Measurements from ENCODE around the gene FBN1.
A peak's percentile ranks its signal among the peaks of the same experiment; 100 is the strongest.

The FBN1 gene

GRCh38 chr15:48667701-48668100, 22.2 kb upstream of the FBN1 start:
- Mint-ChIP-seq H3K27ac (no peak overlapping the region), H3K36me3 (no peaks in the 10 kb centered on the region), H3K27me3 (no peaks in the 10 kb centered on the region), H3K9me3 (ENCODE audit: low read depth) (no peaks in the 10 kb centered on the region), H3K4me1 (ENCODE audit: low read depth) (no peaks in the 10 kb centered on the region), H3K4me3 (no peak overlapping the region)

DNA sequence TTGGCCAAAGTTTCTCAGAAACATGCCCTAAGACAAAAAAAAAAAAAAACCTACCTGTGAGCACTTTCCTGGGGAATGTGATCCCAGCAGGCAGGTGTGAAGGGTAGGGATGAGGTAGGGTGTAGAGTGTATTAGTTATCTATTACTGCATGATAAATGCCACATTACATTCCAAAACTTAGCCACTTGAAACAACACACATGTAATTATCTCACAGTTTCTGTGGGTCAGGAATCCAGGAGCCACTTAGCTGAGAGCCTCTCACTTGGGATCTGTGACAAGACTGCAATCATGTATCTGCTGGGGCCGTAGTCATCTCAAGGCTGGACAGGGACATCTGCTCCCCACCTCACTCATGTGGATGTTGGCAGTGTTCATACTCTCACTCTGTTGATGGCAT, 18.9 kb upstream of the FBN1 start:
- Mint-ChIP-seq H3K36me3 (no peaks in the 10 kb centered on the region), H3K4me3 (no peak overlapping the region), H3K27ac (no peak overlapping the region), H3K27me3 (no peaks in the 10 kb centered on the region), H3K4me1 (ENCODE audit: low read depth) (no peaks in the 10 kb centered on the region), H3K9me3 (ENCODE audit: low read depth) (no peaks in the 10 kb centered on the region)

- H3K27me3 Mint-ChIP-seq: peaks cover 4% of the 10 kb centered on the region
- H3K27ac Mint-ChIP-seq: no peak overlapping the region
- no peaks in the 10 kb centered on the region for H3K4me1 Mint-ChIP-seq (ENCODE audit: low read depth)
- H3K4me3 Mint-ChIP-seq: no peak overlapping the region
- no peaks in the 10 kb centered on the region for H3K36me3 Mint-ChIP-seq
- no peaks in the 10 kb centered on the region for H3K9me3 Mint-ChIP-seq (ENCODE audit: low read depth)
Measured at GRCh38 chr15:48657950-48658591, 12.6 kb upstream of the FBN1 start.

DNA sequence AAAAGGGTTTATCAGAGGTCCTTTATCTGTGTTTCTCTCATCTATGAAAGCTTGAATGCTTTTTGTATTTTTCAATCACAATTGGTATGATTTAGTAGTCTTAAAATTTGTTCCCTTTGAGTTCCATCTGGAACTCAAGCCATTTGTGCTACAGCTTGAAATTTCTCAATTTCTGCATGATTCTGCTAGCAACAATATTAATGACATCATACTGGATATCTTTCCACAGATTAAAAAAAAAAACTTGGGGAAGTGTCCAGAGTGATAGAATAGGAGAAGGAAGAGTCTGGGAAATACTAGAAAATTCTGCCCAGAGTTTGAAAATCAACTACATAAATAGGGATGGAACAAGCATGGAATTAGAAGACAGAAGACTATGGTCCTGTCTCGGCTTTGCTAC, 9.3 kb upstream of the FBN1 start:
- Mint-ChIP-seq H3K36me3 (no peaks in the 10 kb centered on the region), H3K4me1 (ENCODE audit: low read depth) (no peaks in the 10 kb centered on the region), H3K9me3 (ENCODE audit: low read depth) (no peaks in the 10 kb centered on the region), H3K4me3 (no peak overlapping the region), H3K27me3 (peaks cover 5% of the 10 kb centered on the region), H3K27ac (no peak overlapping the region)

DNA sequence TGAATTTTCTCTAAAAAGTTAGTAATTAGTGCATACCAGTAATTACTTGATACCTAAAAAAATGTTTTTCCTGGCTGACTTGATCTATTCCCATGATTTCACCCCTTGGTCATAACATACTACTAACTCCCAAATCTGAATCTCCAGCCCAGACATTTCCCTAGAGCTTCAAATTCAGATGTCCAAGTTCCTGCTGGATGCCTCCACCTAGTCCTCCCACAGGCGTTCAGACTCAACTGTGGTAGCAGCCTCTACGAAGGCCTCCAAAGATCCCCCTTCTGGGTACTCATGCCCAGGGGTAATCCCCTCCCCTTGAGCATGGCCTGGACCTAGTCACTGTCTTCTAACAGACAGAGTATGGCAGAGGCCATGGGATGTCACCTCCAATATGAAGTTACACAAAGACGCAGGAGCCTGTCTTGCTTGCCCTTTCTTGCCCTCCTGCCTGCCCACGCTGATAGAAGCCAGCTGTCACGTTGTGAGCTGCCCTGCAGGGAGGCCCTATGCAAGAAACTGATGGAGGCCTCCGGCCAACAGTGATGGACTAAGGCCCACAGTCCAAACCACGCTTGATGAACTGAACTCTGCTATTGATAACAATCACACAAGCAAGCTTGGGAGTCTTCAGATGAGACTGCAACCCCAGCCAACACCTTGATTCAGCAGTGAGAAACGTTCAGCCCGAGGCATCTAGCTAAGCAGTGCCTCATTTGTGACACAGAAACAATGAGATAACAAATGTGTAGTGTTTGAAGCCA, 8.6 kb upstream of the FBN1 start:
- Mint-ChIP-seq H3K27me3 (peaks cover 5% of the 10 kb centered on the region), H3K27ac (no peak overlapping the region), H3K4me3 (no peak overlapping the region), H3K4me1 (ENCODE audit: low read depth) (no peaks in the 10 kb centered on the region), H3K36me3 (no peaks in the 10 kb centered on the region), H3K9me3 (ENCODE audit: low read depth) (no peaks in the 10 kb centered on the region)

DNA sequence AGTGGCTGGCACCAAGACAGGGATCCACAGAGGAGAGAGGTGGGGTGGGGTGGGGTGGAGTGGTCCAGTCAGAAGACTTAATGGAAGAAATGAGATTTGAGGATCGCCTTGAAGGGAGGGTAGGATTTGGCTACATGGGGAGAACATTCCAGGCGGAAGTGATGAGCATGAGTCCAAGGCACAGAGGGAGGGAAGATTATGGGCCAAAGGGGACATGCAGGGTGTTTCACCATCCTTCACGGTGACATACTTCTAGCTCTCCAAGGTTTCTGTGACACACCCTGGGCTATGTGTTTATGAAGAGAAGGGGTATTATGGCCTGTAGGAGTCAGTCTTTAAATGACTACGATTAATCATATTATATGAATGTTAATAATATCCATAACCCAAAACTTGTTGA, 7.7 kb upstream of the FBN1 start:
- Mint-ChIP-seq H3K36me3 (no peaks in the 10 kb centered on the region), H3K4me3 (no peak overlapping the region), H3K4me1 (ENCODE audit: low read depth) (no peaks in the 10 kb centered on the region), H3K9me3 (ENCODE audit: low read depth) (no peaks in the 10 kb centered on the region), H3K27me3 (peaks cover 5% of the 10 kb centered on the region), H3K27ac (no peak overlapping the region)

GRCh38 chr15:48652510-48653076, 7.1 kb upstream of the FBN1 start:
- no peak overlapping the region for H3K27ac Mint-ChIP-seq
- H3K4me3 Mint-ChIP-seq: no peak overlapping the region
- no peaks in the 10 kb centered on the region for H3K36me3 Mint-ChIP-seq
- no peaks in the 10 kb centered on the region for H3K9me3 Mint-ChIP-seq (ENCODE audit: low read depth)
- peaks cover 2% of the 10 kb centered on the region for H3K27me3 Mint-ChIP-seq
- H3K4me1 Mint-ChIP-seq (ENCODE audit: low read depth): no peaks in the 10 kb centered on the region

- no peak overlapping the region for H3K27ac Mint-ChIP-seq
- H3K9me3 Mint-ChIP-seq (ENCODE audit: low read depth): no peaks in the 10 kb centered on the region
- peaks cover 2% of the 10 kb centered on the region for H3K4me1 Mint-ChIP-seq (ENCODE audit: low read depth)
- no peak overlapping the region for H3K4me3 Mint-ChIP-seq
- peaks cover 11% of the 10 kb centered on the region for H3K27me3 Mint-ChIP-seq
- no peaks in the 10 kb centered on the region for H3K36me3 Mint-ChIP-seq
Measured at GRCh38 chr15:48650931-48651330, 5.4 kb upstream of the FBN1 start.

GRCh38 chr15:48647962-48648361, 2.5 kb upstream of the FBN1 start:
- Mint-ChIP-seq H3K9me3 (ENCODE audit: low read depth) (no peaks in the 10 kb centered on the region), H3K27ac (no peak overlapping the region), H3K27me3 (peaks cover 23% of the 10 kb centered on the region), H3K4me3 (no peak overlapping the region), H3K36me3 (no peaks in the 10 kb centered on the region), H3K4me1 (ENCODE audit: low read depth) (peaks cover 7% of the 10 kb centered on the region)

DNA sequence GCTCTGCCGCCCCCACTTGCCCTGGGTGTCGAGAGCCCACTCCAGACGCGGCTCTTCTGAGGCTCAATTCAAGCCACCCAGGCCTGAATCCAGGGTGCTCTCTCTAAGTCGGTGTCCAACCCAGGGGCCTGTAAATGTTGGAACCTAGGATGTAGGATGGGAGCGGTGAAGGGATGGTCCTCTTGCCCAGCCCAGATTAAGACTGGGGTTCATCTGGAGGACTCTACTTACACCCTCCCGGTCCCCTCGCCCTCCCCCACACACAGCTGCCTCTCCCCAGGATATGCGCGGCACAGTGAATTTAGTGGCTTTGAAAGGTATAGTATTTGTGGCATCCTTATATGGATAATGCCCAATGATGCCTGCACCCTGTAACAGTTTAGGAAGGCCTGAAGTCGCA, 822 bp upstream of the FBN1 start:
- Mint-ChIP-seq H3K27me3 (peaks cover 23% of the 10 kb centered on the region), H3K4me1 (ENCODE audit: low read depth) (peaks cover 7% of the 10 kb centered on the region), H3K36me3 (no peaks in the 10 kb centered on the region), H3K4me3 (peak overlapping the region; percentile 42), H3K9me3 (ENCODE audit: low read depth) (no peaks in the 10 kb centered on the region), H3K27ac (no peak overlapping the region)

DNA sequence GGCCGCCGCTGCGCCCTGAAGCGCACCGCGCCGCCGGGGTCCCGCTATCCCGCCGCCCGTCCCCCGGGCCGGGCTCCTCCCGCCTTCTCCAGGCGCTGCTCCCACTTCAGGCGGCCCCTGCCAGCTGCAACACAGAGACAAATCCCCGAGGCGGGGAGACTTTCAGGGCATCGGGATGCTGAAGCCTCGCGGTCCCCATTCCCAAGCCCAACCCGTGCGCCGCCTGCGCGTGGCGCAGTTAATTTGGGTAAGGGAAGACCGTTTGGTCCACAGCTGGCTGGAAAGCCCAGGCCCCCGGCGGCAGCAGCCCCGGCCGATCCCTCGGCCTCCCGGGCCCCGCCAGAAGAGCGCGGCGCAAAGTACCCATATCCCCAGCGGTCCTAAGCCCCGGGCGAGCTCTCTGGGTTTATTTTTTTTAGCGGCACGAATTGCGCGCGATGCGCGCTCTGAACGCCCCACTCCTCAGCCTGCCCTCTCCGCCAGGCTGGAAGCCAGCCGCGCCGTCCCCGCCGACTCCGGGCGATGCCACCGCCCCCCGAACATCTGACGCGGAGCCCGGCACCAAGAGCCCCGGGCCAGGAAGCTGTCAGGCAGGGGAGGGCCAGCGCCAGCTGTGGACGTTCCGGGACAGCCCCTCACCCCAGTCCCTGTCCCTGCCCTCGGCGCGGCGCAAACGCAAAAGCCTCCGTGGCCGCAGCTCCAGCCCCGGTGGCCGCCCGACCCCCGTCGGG, 517 bp downstream of the FBN1 start:
- Mint-ChIP-seq H3K27ac (no peak overlapping the region), H3K27me3 (peaks cover 22% of the 10 kb centered on the region), H3K4me1 (ENCODE audit: low read depth) (peaks cover 7% of the 10 kb centered on the region), H3K4me3 (no peak overlapping the region), H3K9me3 (ENCODE audit: low read depth) (no peaks in the 10 kb centered on the region), H3K36me3 (no peaks in the 10 kb centered on the region)

- no peak overlapping the region for H3K27ac Mint-ChIP-seq
- no peaks in the 10 kb centered on the region for H3K9me3 Mint-ChIP-seq (ENCODE audit: low read depth)
- peaks cover 22% of the 10 kb centered on the region for H3K27me3 Mint-ChIP-seq
- peak overlapping the region; percentile 54 for H3K4me3 Mint-ChIP-seq
- H3K4me1 Mint-ChIP-seq (ENCODE audit: low read depth): peaks cover 7% of the 10 kb centered on the region
- no peaks in the 10 kb centered on the region for H3K36me3 Mint-ChIP-seq
Measured at GRCh38 chr15:48644467-48644826, 1.1 kb downstream of the FBN1 start.

- peaks cover 7% of the 10 kb centered on the region for H3K4me1 Mint-ChIP-seq (ENCODE audit: low read depth)
- peak overlapping the region; percentile 54 for H3K4me3 Mint-ChIP-seq
- H3K9me3 Mint-ChIP-seq (ENCODE audit: low read depth): no peaks in the 10 kb centered on the region
- peaks cover 22% of the 10 kb centered on the region for H3K27me3 Mint-ChIP-seq
- H3K27ac Mint-ChIP-seq: no peak overlapping the region
- H3K36me3 Mint-ChIP-seq: no peaks in the 10 kb centered on the region
Measured at GRCh38 chr15:48643776-48644466, 1.6 kb downstream of the FBN1 start.

DNA sequence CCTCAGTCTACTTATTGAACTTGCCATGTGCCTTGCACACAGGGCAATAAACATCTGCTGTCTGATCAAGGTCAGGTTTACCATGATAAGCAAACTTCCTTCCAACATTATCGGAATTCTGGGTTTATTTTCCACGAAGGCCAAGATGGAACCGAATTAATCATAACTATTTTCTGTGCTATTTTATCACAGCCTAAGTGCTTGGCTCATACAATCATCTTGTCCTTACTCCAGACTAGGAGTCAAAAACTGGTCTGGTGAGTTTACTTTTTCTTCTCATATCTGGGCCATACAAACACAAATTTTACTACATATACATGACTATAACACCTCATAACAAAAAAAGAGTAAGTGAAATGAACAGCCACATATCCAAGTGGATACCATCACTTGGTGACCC, 2.3 kb downstream of the FBN1 start:
- Mint-ChIP-seq H3K27me3 (peaks cover 22% of the 10 kb centered on the region), H3K36me3 (no peaks in the 10 kb centered on the region), H3K4me1 (ENCODE audit: low read depth) (peaks cover 7% of the 10 kb centered on the region), H3K9me3 (ENCODE audit: low read depth) (no peaks in the 10 kb centered on the region), H3K4me3 (no peak overlapping the region), H3K27ac (no peak overlapping the region)

- Mint-ChIP-seq H3K27me3 (peaks cover 22% of the 10 kb centered on the region), H3K9me3 (ENCODE audit: low read depth) (no peaks in the 10 kb centered on the region)
Measured at GRCh38 chr15:48642795-48643194, 2.7 kb downstream of the FBN1 start.

More at GRCh38 chr15:48642795-48643194, 2.7 kb downstream of the FBN1 start:
- no peaks in the 10 kb centered on the region for H3K36me3 Mint-ChIP-seq
- H3K27ac Mint-ChIP-seq: no peak overlapping the region
- no peak overlapping the region for H3K4me3 Mint-ChIP-seq
- H3K4me1 Mint-ChIP-seq (ENCODE audit: low read depth): peaks cover 7% of the 10 kb centered on the region

Measured in activated naive CD8-positive, alpha-beta T cell (primary cell).